ENCODE results near the gene SHMT2.
"Not testable (repeated sequence)": the region's sequence is repeated elsewhere in the genome, so short reads cannot be mapped to it uniquely, and the experiment has no call there.

The SHMT2 gene

DNA sequence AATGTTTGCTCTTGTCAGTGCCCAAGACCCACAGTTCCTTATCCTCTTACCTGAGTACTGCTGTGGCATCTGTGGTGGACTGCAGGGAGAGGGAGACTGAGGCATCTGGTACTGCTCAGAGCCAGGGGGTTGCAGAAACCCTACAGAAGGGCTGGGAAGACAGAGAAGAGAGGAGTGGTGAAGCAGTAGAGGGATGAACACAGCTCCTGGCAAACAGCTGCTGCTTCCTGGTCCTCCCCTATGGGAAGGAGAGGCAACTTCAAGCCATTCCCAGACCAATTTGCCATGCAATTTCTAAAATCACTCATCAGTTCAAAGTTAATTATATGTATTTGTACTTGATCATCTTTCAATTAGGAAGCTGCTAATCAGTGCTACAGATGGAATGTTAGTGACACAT is 37.2 kb downstream of the SHMT2 start:
- Histone ChIP-seq H3K27ac (ENCODE audit: low read depth, low read length) (no peak overlapping the region), H3K36me3 (ENCODE audit: insufficient read depth, low read length) (peaks cover 68% of the 10 kb centered on the region), H3K27me3 (ENCODE audit: control insufficient read depth in 1 of 2, insufficient read depth in 2 of 2, low read length in 2 of 2) (no peaks in the 10 kb centered on the region), H3K9ac (ENCODE audit: low read length) (no peak overlapping the region), H3K4me1 (ENCODE audit: insufficient read depth, low read length) (peaks cover 3% of the 10 kb centered on the region), H3K9me3 (ENCODE audit: low read length) (no peaks in the 10 kb centered on the region), H3K4me3 (ENCODE audit: low read depth in 1 of 2, low read length in 2 of 2) (no peak overlapping the region)

DNA sequence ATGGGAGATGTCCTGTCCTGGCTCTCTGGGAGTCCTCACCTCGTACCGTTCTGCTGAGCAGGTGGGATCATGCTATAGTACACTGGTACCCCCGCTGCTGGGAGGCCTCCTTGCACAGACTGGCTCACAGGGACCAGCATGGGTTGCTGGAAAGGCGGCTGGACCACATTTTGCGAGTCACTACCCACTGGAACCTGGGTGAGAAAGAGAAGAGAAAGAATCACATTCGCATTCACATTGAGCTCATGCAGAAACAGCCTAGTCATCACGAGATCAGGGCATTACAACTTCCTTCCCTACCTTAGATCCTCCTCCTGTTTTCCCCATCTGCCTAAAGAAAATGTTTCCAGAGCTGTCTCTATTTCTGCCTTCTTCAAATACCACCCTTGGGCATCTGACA is 38.8 kb downstream of the SHMT2 start:
- Histone ChIP-seq H3K27me3 (ENCODE audit: control insufficient read depth in 1 of 2, insufficient read depth in 2 of 2, low read length in 2 of 2) (no peaks in the 10 kb centered on the region), H3K4me1 (ENCODE audit: insufficient read depth, low read length) (peaks cover 3% of the 10 kb centered on the region), H3K4me3 (ENCODE audit: low read depth in 1 of 2, low read length in 2 of 2) (no peak overlapping the region), H3K9ac (ENCODE audit: low read length) (no peak overlapping the region), H3K27ac (ENCODE audit: low read depth, low read length) (no peak overlapping the region), H3K36me3 (ENCODE audit: insufficient read depth, low read length) (peaks cover 66% of the 10 kb centered on the region), H3K9me3 (ENCODE audit: low read length) (no peaks in the 10 kb centered on the region)

DNA sequence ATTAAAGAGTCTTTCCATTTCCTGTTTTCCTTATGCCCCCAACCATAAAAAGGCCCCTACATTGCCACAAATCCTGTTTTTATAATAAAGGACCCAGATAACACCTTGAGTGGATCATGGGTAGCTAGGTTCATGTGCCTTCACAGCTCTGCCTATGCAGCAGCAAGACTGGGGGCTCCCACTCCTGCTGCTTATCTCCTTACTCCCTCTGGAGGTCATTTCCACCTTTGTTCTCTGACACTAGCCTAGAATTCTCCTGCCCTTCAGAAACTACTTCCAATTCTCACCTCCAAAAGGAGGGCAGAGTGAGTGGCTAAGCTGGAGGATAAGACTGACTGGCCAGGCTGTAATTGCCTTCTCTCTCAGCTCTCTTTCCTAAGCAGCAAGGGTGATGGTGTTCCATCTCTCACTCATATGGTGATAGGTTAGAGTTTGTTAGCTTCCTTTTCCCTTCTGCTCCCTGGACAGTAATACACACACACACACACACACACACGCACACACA is 41.5 kb downstream of the SHMT2 start:
- no peaks in the 10 kb centered on the region for H3K4me1 ChIP-seq (ENCODE audit: insufficient read depth, low read length)
- H3K27me3 ChIP-seq (ENCODE audit: control insufficient read depth in 1 of 2, insufficient read depth in 2 of 2, low read length in 2 of 2) = no peaks in the 10 kb centered on the region
- no peak overlapping the region for H3K27ac ChIP-seq (ENCODE audit: low read depth, low read length)
- no peaks in the 10 kb centered on the region for H3K9me3 ChIP-seq (ENCODE audit: low read length)
- H3K4me3 ChIP-seq (ENCODE audit: low read depth in 1 of 2, low read length in 2 of 2) = no peak overlapping the region
- no peak overlapping the region for H3K9ac ChIP-seq (ENCODE audit: low read length)
- H3K36me3 ChIP-seq (ENCODE audit: insufficient read depth, low read length) = peaks cover 65% of the 10 kb centered on the region

DNA sequence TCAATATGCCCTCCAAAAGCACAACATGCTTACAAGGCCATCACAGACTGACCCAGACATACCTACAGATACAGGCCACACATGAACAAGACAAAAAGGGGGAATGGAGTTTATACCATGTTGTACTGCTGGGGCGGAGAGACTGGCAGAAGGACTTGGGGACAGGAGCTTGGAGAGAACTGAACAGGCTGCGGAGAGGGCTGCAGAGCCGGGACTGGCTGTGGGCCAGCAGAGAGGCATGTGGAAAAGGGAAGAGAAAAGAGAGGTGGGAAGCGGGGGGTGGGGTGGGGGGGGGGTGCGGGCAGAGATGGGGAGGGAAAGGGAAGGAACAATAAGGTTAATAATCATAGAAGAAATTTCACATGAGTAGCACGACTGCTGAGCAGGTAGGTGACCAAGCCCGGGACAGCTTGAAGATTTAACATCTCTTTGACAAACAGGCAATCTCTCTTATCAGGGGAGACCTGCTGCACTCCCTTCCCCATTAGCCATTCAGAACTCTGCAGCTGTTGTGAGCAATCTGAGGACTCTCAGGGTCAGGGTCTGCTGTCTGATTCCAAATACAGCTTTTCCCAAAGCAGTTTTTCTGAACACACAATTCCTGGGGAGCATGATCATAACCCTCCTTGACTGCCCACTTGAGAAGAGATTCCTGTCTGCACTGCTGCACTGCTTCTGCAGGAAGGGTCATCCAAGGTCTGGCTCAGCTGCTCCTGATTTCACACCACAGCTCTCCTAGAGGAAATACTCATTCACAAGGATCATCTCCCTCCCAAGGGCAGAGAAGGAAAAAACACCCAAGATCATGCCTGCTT is 43.0 kb downstream of the SHMT2 start:
- H3K9ac ChIP-seq (ENCODE audit: low read length) = no peak overlapping the region
- peaks cover 59% of the 10 kb centered on the region for H3K36me3 ChIP-seq (ENCODE audit: insufficient read depth, low read length)
- H3K9me3 ChIP-seq (ENCODE audit: low read length) = no peaks in the 10 kb centered on the region
- H3K27ac ChIP-seq (ENCODE audit: low read depth, low read length) = no peak overlapping the region
- no peaks in the 10 kb centered on the region for H3K4me1 ChIP-seq (ENCODE audit: insufficient read depth, low read length)
- no peak overlapping the region for H3K4me3 ChIP-seq (ENCODE audit: low read depth in 1 of 2, low read length in 2 of 2)
- H3K27me3 ChIP-seq (ENCODE audit: control insufficient read depth in 1 of 2, insufficient read depth in 2 of 2, low read length in 2 of 2) = no peaks in the 10 kb centered on the region

DNA sequence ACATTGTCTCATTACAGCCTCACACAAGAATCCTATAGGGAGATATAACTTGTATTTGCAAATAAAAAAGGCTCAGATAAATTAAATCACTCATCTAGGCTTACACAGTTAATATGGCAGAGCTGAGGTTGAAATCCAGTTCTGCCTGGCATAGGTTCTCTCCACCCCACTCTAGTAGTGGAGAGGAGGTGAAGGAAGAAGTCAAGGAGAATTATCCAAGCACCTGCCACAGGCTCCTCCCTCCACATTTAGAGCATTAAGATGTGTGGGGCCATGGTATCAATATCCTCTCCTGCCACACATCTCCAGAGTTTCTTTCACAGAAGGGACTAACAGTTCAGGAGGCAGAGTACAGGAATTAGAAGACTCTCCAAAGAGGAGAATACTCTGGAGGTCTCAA is 44.0 kb downstream of the SHMT2 start:
- Histone ChIP-seq H3K9ac (ENCODE audit: low read length) (no peak overlapping the region), H3K4me3 (ENCODE audit: low read depth in 1 of 2, low read length in 2 of 2) (no peak overlapping the region), H3K4me1 (ENCODE audit: insufficient read depth, low read length) (no peaks in the 10 kb centered on the region), H3K27ac (ENCODE audit: low read depth, low read length) (no peak overlapping the region), H3K36me3 (ENCODE audit: insufficient read depth, low read length) (peaks cover 58% of the 10 kb centered on the region), H3K9me3 (ENCODE audit: low read length) (no peaks in the 10 kb centered on the region), H3K27me3 (ENCODE audit: control insufficient read depth in 1 of 2, insufficient read depth in 2 of 2, low read length in 2 of 2) (no peaks in the 10 kb centered on the region)

DNA sequence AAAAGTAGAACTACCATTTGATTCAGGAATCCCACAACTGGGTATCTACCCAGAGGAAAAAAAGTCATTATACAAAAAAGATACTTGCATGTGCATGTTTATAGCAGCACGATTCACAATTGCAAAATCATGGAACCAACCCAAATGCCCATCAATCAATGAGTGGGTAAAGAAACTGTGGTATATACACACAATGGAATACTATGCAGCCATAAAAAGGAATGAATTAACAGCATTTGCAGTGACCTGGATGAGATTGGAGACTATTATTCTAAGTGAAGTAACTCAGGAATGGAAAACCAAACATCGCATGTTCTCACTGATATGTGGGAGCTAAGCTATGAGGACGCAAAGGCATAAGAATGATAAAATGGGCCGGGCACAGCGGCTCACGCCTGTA is 46.7 kb downstream of the SHMT2 start:
- not testable (repeated sequence) for H3K9me3 ChIP-seq (ENCODE audit: low read length); H3K27ac ChIP-seq (ENCODE audit: low read depth, low read length); H3K9ac ChIP-seq (ENCODE audit: low read length); H3K4me1 ChIP-seq (ENCODE audit: insufficient read depth, low read length); H3K27me3 ChIP-seq (ENCODE audit: control insufficient read depth in 1 of 2, insufficient read depth in 2 of 2, low read length in 2 of 2); H3K4me3 ChIP-seq (ENCODE audit: low read depth in 1 of 2, low read length in 2 of 2)
- peaks cover 53% of the 10 kb centered on the region for H3K36me3 ChIP-seq (ENCODE audit: insufficient read depth, low read length)

DNA sequence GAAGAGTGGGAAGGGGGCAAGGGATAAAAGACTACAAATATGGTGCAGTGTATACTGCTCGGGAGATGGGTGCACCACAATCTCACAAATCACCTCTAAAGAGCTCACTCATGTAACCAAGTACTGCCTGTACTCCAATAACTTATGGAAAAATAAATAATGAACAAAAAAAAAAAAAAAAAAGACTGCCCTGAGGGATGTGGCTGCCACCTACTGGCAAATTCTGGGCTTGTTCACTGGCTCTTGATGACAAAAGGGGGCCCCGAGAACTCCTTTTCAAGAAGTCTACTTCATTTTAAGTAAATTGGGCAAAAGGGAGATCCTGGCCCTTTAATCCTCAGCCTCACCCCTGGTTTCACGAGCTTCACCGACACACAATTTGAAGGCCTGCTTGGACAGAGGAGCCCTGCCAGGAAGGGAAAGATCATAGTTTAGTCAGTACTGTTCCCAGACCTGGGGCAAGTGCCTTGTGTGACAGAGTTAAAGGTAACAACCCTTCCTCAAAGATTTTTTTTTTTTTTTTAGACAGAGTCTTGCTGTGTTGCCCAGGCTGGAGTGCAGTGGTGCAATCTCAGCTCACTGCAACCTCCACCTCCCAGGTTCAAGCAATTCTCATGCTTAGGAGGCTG is 47.5 kb downstream of the SHMT2 start:
- Histone ChIP-seq H3K36me3 (ENCODE audit: insufficient read depth, low read length) (peaks cover 52% of the 10 kb centered on the region), H3K9ac (ENCODE audit: low read length) (no peak overlapping the region), H3K27me3 (ENCODE audit: control insufficient read depth in 1 of 2, insufficient read depth in 2 of 2, low read length in 2 of 2) (no peaks in the 10 kb centered on the region)

DNA sequence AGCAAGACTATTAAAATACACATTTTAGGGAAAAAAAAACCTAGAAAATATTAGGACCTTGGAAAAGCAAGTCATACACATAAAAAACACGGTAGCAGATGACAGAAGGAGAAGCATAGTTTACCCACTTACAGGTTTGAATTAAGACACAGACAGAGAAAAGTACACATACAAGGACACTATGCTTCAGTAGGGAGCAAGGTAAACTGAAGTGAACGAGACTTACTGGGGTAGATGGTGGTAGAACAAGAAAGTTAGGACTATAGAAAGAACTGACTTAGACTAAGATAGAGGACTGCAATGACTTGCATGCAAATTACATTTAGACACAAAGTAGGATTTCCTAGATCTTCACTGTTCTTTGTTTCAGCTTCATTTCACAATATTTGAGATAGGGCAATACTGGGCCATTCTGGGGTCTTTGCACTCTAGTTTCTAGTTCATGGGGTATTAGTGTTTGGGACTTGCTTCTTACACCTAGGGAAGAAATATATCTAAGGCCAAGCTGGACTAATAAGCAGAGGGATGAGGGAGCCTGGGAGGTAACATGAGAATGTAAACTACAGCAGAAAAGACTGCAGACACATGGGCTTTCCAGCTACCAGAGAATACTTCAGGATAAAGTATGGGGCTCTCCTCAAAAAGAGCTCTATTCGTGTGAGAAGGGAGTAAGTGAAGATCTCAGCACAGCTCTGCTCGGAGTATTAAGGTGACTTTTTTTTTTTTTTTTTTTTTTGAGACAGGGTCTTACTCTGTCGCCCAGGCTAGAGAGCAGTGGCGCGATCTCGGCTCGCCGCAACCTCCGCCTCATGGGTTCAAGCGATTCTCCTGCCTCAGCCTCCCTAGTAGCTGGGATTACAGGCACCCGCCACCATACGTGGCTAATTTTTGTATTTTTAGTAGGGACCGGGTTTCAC is 49.2 kb downstream of the SHMT2 start:
- Histone ChIP-seq H3K27me3 (ENCODE audit: control insufficient read depth in 1 of 2, insufficient read depth in 2 of 2, low read length in 2 of 2) (no peaks in the 10 kb centered on the region), H3K4me1 (ENCODE audit: insufficient read depth, low read length) (no peaks in the 10 kb centered on the region), H3K36me3 (ENCODE audit: insufficient read depth, low read length) (peaks cover 57% of the 10 kb centered on the region), H3K9me3 (ENCODE audit: low read length) (no peaks in the 10 kb centered on the region), H3K27ac (ENCODE audit: low read depth, low read length) (no peak overlapping the region), H3K9ac (ENCODE audit: low read length) (no peak overlapping the region), H3K4me3 (ENCODE audit: low read depth in 1 of 2, low read length in 2 of 2) (no peak overlapping the region)

More for the DNA sequence above, 47.5 kb downstream of the SHMT2 start:
- Histone ChIP-seq H3K4me3 (ENCODE audit: low read depth in 1 of 2, low read length in 2 of 2) (no peak overlapping the region), H3K4me1 (ENCODE audit: insufficient read depth, low read length) (no peaks in the 10 kb centered on the region), H3K9me3 (ENCODE audit: low read length) (no peaks in the 10 kb centered on the region), H3K27ac (ENCODE audit: low read depth, low read length) (no peak overlapping the region)

DNA sequence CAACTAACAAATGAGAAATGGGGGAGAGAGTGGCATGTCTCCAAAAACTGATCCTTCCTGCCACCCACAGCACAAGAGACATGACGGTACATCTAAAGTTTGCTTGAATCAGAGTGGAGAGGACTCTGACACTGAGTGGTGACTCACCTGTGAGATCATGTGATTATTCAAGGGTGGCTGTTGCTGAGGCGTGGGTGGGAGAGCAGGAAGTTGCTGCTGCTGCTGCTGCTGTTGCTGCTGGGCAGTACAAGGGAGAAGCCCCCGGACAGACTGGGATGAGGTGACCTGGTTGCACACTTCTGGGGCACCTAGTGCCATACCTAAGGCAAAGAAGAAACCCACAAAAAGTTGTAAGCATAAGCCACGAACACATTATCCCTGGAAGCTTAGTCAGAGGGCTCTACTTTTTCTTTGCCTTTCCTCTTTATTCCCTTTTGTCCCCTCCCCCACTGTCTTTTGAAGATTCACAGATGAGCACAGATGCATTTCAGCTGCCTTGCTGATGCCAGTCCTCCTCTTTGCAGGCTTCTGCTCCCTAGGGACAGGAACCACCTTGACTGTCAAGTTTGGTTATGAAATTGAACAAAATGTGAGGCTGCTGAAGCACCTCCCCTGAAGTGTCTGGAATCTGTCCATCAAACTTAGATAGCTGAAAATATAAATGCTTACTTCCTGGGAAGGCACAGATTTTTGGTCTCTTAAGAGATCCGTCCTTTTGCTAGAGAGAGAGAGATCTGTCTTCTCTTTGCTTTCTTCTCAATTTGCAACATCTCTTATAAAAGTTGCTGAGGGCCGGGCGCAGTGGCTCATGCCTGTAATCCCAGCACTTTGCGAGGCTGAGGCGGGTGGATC is 50.9 kb downstream of the SHMT2 start:
- Histone ChIP-seq H3K9me3 (ENCODE audit: low read length) (no peaks in the 10 kb centered on the region), H3K4me3 (ENCODE audit: low read depth in 1 of 2, low read length in 2 of 2) (no peak overlapping the region), H3K27me3 (ENCODE audit: control insufficient read depth in 1 of 2, insufficient read depth in 2 of 2, low read length in 2 of 2) (no peaks in the 10 kb centered on the region), H3K9ac (ENCODE audit: low read length) (no peak overlapping the region), H3K27ac (ENCODE audit: low read depth, low read length) (no peak overlapping the region), H3K36me3 (ENCODE audit: insufficient read depth, low read length) (peaks cover 66% of the 10 kb centered on the region), H3K4me1 (ENCODE audit: insufficient read depth, low read length) (no peaks in the 10 kb centered on the region)

DNA sequence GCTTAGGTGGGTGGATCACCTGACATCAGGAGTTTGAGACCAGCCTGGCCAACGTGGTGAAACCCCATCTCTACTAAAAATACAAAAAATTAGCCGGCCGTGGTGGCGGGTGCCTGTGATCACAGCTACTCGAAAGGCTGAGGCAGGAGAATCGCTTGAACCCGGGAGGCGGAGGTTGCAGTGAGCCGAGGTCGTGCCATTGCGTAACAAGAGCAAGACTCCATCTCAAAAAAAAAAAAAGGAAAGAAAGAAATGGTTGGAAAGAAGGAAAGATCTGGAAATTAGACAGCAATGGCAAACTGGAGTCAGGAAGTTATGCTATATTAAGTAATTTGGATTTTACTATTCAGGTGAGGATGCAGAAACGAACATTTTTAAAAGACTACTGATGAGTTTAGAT is 52.6 kb downstream of the SHMT2 start:
- H3K9ac ChIP-seq (ENCODE audit: low read length); H3K9me3 ChIP-seq (ENCODE audit: low read length); H3K27me3 ChIP-seq (ENCODE audit: control insufficient read depth in 1 of 2, insufficient read depth in 2 of 2, low read length in 2 of 2); H3K27ac ChIP-seq (ENCODE audit: low read depth, low read length); H3K4me1 ChIP-seq (ENCODE audit: insufficient read depth, low read length); H3K4me3 ChIP-seq (ENCODE audit: low read depth in 1 of 2, low read length in 2 of 2): not testable (repeated sequence)
- peaks cover 62% of the 10 kb centered on the region for H3K36me3 ChIP-seq (ENCODE audit: insufficient read depth, low read length)
